Suprapubic skin (tissue), 4 donors: Measurements from ENCODE around the gene KCNK18. TPM values are rescaled to one million over a fixed set of nuclear protein-coding genes. Genes with fewer than 3 reads are reported as not detected.

Experiments used
- DNase-seq, 2 donors: peaks; one replicate each; pipeline ENCODE4 v3.0.0-alpha.2; 2019; ENCODE audit warnings: low spot score in 2 of 2
- H3K27ac ChIP-seq: fragments of 200-600 bp; sonication (generic); one replicate; pipeline ENCODE4 v1.5.1; 2019
- H3K27me3 ChIP-seq: fragments of 200-600 bp; sonication (generic); one replicate; pipeline ENCODE4 v1.5.1; 2019
- H3K36me3 ChIP-seq: fragments of 200-600 bp; sonication (generic); one replicate; pipeline ENCODE4 v1.5.1; 2019
- H3K4me1 ChIP-seq: fragments of 200-600 bp; sonication (generic); one replicate; pipeline ENCODE4 v1.5.1; 2019
- H3K4me3 ChIP-seq: fragments of 200-600 bp; sonication (generic); one replicate; pipeline ENCODE4 v1.5.1; 2019; ENCODE audit warnings: mild to moderate bottlenecking
- H3K9me3 ChIP-seq: fragments of 200-600 bp; sonication (generic); one replicate; pipeline ENCODE4 v1.5.1; 2019
- CTCF ChIP-seq, 2 donors: fragments of 200-600 bp in 1 of 2; fragments of 450-650 bp in 1 of 2; sonication (generic) in 1 of 2; IDR thresholded peaks; one replicate each; pipeline ENCODE4 v1.5.1; 2016 to 2019; ENCODE audit warnings: antibody characterized with exemption in 2 of 2, mild to moderate bottlenecking in 1 of 2, moderate library complexity in 1 of 2
- EP300 ChIP-seq: sonication (generic); formaldehyde crosslinking; IDR thresholded peaks from one replicate; pipeline ENCODE4 v1.6.1; 2017; ENCODE audit warnings: antibody characterized with exemption
- POLR2A ChIP-seq, 2 donors: fragments of 450-650 bp; IDR thresholded peaks; one replicate each; pipeline ENCODE4 v1.6.1; 2017; ENCODE audit warnings: antibody characterized with exemption in 2 of 2, mild to moderate bottlenecking in 2 of 2, moderate library complexity in 2 of 2
- POLR2AphosphoS5 ChIP-seq, 3 donors: sonication (generic); formaldehyde crosslinking; IDR thresholded peaks; one replicate each; pipeline ENCODE4 v1.6.1; 2017; ENCODE audit warnings: antibody characterized with exemption in 3 of 3
- WGBS: methylation state at CpG from one replicate; pipeline ENCODE4 v1.1.5; 2018; 5-methylcytosine and 5-hydroxymethylcytosine counted together
- total RNA-seq, 4 donors: library from RNA; depleted of rRNA; stranded (reverse); fragments of >200 nt; gene quantifications; one replicate each; pipeline ENCODE4 v1.1.0, GENCODE V29; 2016

The KCNK18 gene
- total RNA-seq, 4 donors from 2014 or later = not detected

- no peaks in the 10 kb centered on the region for H3K9me3 ChIP-seq
- H3K27ac ChIP-seq = no peak overlapping the region
- H3K27me3 ChIP-seq = peaks cover 100% of the 10 kb centered on the region
- WGBS = 11% methylated on average over 6 of the region's 6 CpGs
- TF ChIP-seq CTCF (IDR thresholded peaks at IDR 0.05) = no peak
- TF ChIP-seq POLR2A (IDR thresholded peaks at IDR 0.05) = no peak
- DNase-seq = no peak
- no peaks in the 10 kb centered on the region for H3K36me3 ChIP-seq
- H3K4me3 ChIP-seq = no peak overlapping the region
- peaks cover 40% of the 10 kb centered on the region for H3K4me1 ChIP-seq
Measured at GRCh38 chr10:117161386-117162033, 35.8 kb upstream of the KCNK18 start.

- no peak for DNase-seq
- no peaks in the 10 kb centered on the region for H3K9me3 ChIP-seq
- TF ChIP-seq CTCF (IDR thresholded peaks at IDR 0.05) (no peak), EP300 (no peak), POLR2AphosphoS5 (IDR thresholded peaks at IDR 0.05) (no peak), POLR2A (IDR thresholded peaks at IDR 0.05) (no peak)
- H3K36me3 ChIP-seq = no peaks in the 10 kb centered on the region
- peaks cover 100% of the 10 kb centered on the region for H3K27me3 ChIP-seq
- peak overlapping the region; percentile 28 for H3K4me3 ChIP-seq
- 6% methylated on average over 29 of the region's 39 CpGs for WGBS
- no peak overlapping the region for H3K27ac ChIP-seq
- H3K4me1 ChIP-seq = peaks cover 41% of the 10 kb centered on the region
Measured at GRCh38 chr10:117162093-117163060, 34.9 kb upstream of the KCNK18 start.

GRCh38 chr10:117163061-117163953, 34.0 kb upstream of the KCNK18 start:
- Histone ChIP-seq H3K36me3 (no peaks in the 10 kb centered on the region), H3K27ac (no peak overlapping the region), H3K27me3 (peaks cover 100% of the 10 kb centered on the region), H3K4me3 (peak overlapping the region; percentile 28), H3K4me1 (peaks cover 50% of the 10 kb centered on the region), H3K9me3 (no peaks in the 10 kb centered on the region)
- 19% methylated on average over 5 of the region's 82 CpGs for WGBS
- TF ChIP-seq EP300 = no peak
- TF ChIP-seq CTCF (IDR thresholded peaks at IDR 0.05) = no peak
- no peak for TF ChIP-seq POLR2AphosphoS5 (IDR thresholded peaks at IDR 0.05)
- TF ChIP-seq POLR2A (IDR thresholded peaks at IDR 0.05) = no peak
- DNase-seq = no peak

GRCh38 chr10:117163954-117164548, 33.2 kb upstream of the KCNK18 start:
- H3K4me3 ChIP-seq = peak overlapping the region; percentile 28
- DNase-seq = no peak
- TF ChIP-seq EP300 (no peak), POLR2AphosphoS5 (IDR thresholded peaks at IDR 0.05) (no peak), POLR2A (IDR thresholded peaks at IDR 0.05) (no peak), CTCF (IDR thresholded peaks at IDR 0.05) (no peak)
- H3K4me1 ChIP-seq = peaks cover 55% of the 10 kb centered on the region
- no peaks in the 10 kb centered on the region for H3K9me3 ChIP-seq
- WGBS = 36% methylated on average over 16 of the region's 16 CpGs
- H3K27me3 ChIP-seq = peaks cover 100% of the 10 kb centered on the region
- H3K36me3 ChIP-seq = no peaks in the 10 kb centered on the region
- H3K27ac ChIP-seq = no peak overlapping the region
